UCSD-AML1 (cell line): ENCODE results near the gene MRPL36.
"Not testable (repeated sequence)": the region's sequence is repeated elsewhere in the genome, so short reads cannot be mapped to it uniquely, and the experiment has no call there.

Experiments
- DNase-seq: peaks from one replicate; lab custom pipeline; 2025; ENCODE audit not compliant: unreplicated experiment; lab: John Stamatoyannopoulos, UW

The MRPL36 gene

DNA sequence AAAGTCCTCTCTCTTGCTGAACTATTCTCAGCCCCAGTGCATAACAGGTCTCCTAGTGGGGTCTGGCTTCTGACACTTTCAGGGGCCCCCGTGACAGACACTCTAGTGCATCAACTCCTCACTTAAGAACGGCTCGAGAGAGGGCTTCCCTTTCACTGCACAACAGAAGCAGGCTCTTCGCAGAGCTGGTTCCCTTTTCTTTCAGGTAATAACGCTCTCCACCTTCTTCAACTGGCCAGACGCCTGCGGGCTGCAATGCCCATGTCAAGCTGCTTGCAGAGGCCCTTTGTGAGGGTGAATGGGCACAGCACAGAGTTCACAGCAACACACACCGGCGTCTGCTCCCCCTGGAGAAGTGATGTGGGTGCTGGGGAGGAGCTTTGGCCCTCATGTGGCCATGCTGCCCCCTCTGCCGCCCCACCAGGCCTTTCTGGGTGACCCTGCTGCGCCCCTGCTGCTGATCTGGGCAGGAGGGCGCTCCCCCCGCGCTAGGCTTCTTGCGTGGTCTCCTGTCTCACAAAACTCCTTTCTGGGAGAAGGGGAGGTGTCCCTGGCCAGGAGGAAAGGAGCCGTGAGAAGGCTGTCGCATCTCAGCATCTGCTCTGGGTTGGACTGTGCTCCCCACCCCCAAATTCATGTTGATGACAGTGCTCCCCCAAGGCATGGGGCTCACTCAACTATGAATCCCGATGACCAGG, 2.4 kb downstream of the MRPL36 start:
- no peak for DNase-seq

GRCh38 chr5:1796371-1797102, 3.1 kb downstream of the MRPL36 start:
- no peak for DNase-seq

DNA sequence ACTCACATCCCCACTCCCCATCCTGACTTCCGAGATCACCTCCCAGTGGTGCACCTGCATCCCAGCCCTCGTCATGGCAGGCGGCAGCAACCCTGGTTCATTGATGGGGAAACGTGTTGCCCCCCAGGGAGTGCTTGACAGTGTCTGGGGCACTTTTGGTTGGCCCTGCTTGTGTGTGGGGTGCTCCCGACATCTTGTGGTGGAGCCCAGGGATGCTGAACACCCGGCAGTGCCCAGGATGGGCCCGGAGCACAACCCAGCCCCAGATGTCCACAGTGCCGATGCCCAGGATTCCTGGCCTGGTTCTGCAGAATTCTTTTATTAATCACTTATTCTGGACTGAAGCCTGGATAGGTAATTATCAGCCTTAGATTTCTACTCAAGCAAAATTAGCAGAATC, 3.7 kb downstream of the MRPL36 start:
- DNase-seq: no peak

DNA sequence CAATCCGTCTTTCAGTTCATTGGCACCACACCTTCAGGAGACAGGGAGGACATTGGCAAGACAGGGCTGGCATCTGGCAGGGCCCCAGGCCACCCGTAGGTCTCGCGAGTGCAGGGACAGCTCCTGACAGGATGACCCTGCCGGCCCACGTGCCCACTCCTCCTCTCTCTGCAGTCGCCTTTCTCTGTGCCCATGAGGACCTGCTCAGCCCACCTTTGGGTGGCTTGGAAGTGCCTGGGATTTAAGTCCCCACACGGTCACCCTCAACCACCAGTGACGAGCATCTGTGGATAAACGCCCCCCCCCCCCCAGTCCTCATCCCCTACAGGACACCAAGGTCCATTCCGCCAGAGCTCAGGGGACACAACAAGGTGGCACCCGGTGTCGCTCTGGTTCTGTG, 4.1 kb downstream of the MRPL36 start:
- no peak for DNase-seq

DNA sequence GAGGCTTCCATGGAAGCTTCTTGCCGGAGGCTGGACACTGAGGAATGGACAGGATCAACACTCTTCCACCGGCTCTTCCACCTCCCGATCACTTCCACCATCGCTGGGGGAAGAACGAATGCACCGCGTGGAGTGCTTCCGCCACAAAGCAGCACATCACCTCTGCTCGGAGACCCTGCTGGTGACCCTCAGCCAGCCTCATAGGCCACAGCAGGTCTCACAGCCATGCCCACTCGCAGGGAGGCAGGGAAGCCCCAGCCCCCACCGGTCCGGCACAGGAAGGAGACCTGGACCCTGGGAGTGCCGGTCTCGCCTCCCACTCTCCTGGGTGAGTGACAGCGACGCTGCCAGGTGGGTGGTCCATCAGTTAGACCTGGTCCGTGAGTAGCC, 4.7 kb downstream of the MRPL36 start:
- no peak for DNase-seq

- no peak for DNase-seq
These were observed 5.4 kb downstream of the MRPL36 start for GRCh38 chr5:1793966-1794900.

DNA sequence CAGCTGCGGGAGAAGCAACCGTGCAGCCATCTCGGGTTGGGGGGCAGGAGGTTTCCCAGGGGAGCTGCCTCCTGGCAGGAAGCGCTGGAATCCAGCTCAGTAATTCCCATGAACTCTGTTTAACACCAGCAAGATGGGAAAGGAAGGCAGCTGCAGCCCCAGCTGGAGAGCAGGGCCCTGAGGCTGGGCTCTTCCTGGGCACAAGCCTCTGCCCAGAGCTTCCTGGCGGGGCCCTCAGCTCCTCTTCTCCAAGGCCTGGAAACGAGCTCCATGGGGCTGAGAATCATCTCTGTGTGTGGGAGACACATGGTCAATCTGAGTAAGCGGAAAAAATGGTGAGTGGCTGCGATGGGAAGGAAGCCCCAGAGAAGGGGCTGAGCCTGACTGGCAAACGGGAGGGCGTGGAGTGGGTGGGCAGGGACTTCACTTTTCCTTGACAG, 6.3 kb downstream of the MRPL36 start:
- DNase-seq: peak; percentile 50

DNA sequence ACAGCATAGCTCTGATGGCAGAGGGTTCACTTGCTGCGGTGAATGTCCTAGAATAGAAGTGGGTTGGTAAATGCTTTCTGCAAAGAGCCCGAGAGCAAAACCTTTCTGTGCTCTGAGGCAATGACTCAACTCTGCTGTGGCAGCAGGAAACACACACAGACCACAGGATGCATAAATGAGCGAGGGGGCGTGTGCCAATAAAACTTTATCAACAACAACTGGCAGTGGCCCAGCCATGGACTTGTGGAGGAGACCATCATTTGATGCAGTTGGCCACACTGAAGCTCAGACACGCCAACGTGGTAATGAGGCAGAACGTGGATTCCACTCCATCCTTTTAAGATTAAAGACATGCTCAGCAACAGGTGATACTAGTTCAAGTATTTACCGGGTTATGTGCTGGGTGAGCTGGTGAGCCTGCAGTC, 6.8 kb downstream of the MRPL36 start:
- DNase-seq: peak; percentile 81

DNA sequence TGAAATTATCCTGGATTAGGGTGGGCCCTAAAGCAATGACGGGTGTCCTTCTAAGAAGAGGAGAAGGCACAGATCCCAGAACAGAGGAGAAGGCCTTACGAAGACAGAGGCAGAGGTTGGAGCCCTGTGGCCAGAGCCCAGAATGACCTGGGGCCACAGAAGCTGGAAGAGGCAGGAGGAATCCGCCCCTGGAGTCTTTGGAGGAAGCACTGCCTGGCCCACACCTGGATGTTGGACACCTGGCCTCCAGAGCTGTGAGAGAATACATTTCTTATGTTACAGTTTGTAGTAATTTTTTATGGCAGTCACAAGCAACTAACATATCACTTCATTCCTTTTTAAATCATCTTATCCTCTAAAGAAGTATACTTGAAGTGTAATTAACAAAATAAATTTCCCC, 8.5 kb downstream of the MRPL36 start:
- no peak for DNase-seq

DNA sequence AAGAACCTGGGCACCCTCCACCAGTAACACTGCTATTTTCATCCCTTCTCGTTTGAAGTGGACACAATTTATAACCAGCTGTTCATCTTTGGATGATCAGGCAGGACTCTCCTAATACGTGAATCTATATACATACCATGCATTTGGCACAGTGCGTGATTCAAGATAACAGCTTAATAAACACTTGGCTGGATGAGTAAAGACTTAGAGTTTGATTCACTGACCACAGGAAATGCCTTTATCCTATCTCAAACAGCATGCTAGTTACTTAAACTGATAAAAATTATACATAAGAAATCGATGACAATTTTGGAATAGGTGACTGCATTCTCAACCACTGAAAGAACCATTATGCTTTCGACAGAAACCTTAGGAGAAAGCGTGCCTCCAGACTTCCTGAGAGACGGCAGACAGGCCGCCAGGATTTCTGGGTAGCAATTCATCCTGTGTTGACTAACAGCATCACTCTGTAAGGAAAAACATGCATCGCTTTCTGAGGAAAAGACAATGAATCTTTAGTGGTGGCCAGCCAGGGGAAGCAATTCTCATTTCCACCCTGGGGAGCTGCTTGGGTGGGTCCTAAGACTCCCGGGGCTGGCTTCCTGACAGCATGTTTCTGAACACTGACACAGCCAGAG, 9.7 kb downstream of the MRPL36 start:
- no peak for DNase-seq

DNA sequence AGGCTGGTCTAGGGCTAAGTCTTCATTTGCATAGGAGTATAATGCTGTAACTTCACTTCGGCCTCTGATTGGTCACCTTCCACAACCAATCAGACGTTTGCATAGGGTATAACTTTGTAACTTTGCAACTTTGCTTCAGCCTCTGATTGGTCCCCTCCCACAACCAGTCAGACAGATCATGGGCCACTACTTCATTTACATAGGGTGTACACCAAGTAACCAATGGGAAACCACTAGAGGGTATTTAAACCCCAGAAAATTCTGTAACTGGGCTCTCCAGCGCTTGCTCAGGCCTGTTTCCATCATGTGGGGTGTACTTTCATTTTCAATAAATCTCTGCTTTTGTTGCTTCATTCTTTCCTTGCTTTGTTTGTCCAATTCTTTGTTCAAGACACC, 10.2 kb downstream of the MRPL36 start:
- DNase-seq: not testable (repeated sequence)

DNA sequence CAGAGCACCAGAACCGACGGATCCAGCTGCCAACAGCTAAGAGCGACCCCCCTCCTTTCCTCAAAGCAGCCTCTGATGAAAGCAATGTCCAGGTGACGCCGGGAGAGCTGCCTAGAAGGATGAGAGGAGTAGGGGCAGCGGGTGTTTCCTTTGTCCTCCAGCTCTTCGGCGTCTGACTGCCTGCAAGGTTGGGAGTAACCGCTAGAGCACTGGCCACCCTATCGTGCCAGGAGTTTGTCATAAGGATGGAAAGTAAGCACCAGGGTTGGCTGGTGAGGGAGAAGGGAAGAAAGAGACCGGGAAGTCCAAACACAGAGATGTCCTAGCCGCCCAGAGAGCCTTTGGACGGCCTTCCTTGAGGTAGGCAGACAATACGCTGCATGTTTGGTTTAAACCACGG, 10.8 kb downstream of the MRPL36 start:
- no peak for DNase-seq

- no peak for DNase-seq
These were observed 11.4 kb downstream of the MRPL36 start for GRCh38 chr5:1788200-1788599.

GRCh38 chr5:1787472-1788047, 12.1 kb downstream of the MRPL36 start:
- no peak for DNase-seq

GRCh38 chr5:1786621-1787471, 12.8 kb downstream of the MRPL36 start:
- DNase-seq: no peak

- no peak for DNase-seq
These were observed 13.7 kb downstream of the MRPL36 start for GRCh38 chr5:1785984-1786383.

- no peak for DNase-seq
These were observed 14.6 kb downstream of the MRPL36 start for GRCh38 chr5:1785062-1785461.

- DNase-seq: no peak
These were observed 15.2 kb downstream of the MRPL36 start for GRCh38 chr5:1784197-1785050.

- no peak for DNase-seq
These were observed 16.5 kb downstream of the MRPL36 start for GRCh38 chr5:1783216-1783554.
